Measurements from ENCODE around the gene ZFP62.
"Not testable (repeated sequence)": the region's sequence is repeated elsewhere in the genome, so short reads cannot be mapped to it uniquely, and the experiment has no call there.

The ZFP62 gene

DNA sequence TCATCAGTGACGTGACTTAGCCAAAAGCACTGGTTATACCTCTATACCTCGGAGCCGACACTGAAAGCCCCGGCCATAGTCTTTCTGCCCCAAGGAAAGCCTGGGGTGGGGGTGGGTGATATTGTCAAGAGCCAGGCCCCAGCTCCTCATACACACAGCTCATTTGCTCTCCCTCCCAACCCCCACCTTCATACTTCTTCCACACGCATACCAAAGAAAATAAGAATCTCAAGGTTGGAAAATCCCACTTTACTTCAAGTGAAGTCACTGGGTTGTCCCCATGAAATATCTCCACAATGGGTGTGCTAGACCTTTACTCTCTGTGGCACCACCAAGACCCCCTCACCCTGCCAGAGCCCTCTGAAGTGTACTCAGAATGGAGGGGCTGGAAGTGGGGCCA is 31.4 kb downstream of the ZFP62 start:
- no peak for DNase-seq

GRCh38 chr5:180828756-180829531 is 32.1 kb downstream of the ZFP62 start:
- not testable (repeated sequence) for DNase-seq

DNA sequence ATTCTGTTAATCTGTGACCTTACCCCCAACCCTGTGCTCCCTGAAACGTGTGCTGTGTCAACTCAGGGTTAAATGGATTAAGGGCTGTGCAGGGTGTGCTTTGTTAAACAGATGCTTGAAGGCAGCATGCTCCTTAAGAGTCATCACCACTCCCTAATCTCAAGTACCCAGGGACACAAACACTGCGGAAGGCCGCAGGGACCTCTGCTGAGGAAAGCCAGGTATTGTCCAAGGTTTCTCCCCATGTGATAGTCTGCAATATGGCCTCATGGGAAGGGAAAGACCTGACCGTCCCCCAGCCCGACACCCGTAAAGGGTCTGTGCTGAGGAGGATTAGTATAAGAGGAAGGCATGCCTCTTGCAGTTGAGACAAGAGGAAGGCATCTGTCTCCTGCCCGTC is 33.7 kb downstream of the ZFP62 start:
- not testable (repeated sequence) for DNase-seq

GRCh38 chr5:180825768-180826525 is 35.1 kb downstream of the ZFP62 start:
- DNase-seq: no peak

DNA sequence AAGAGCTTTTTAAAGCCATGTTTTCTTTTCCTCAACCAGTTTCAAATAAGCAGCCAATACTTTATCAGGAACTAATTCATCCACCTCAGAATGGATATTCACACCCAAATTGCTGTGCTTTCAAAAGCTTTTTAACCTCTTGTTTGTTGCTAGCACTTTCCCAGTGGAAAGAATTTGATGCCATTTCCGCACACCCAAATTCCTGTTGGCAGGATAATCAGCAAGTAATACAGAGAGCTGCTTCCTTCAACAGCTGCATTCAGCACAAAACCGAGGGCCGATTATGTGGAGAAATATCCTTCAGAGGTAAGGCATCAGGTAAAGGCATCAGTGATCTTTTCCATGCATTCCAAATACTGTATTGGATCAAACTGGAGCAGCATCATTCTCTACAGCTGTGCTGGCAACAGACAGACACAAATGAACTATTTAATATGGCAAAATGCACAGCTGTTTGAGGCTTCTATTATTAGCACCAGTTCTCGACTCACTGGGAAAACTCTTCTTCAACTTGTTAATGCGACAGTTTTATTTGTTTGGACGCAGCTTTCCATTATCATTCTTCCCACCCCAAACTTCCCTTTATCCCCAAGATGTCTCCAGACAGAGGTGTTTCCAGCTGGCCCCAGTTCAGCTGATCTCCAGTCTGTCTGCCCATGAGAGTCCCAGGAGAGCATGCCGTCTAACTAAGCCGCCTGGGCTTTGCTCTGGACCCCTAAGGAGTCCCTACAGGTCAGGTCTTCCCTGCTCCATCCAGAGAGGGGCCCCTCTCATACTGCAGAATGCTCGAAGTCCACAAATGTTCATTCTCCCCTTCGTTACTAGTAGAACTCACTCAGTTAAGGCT is 36.2 kb downstream of the ZFP62 start:
- DNase-seq: no peak

- no peak for DNase-seq
These were observed 37.0 kb downstream of the ZFP62 start for GRCh38 chr5:180823940-180824629.

DNA sequence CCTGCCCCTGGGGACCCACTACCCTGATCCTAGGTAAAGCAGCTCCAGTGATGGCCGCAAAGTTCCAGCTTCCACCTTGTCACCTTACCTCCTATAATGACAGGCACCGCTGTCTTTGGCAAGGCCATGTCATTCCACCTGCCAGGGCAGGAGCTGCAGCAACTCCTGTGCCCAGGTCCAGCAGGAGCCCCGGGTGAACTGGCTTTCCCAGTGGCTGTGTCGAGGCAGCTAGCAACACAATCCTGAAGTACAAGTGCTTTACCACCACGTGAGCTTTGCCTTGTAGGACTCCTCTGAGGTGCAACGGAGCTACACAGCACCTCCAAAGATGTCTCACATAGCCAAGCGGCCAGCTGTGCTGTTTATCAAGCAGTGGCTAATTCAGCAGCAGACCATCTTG is 37.7 kb downstream of the ZFP62 start:
- no peak for DNase-seq

DNA sequence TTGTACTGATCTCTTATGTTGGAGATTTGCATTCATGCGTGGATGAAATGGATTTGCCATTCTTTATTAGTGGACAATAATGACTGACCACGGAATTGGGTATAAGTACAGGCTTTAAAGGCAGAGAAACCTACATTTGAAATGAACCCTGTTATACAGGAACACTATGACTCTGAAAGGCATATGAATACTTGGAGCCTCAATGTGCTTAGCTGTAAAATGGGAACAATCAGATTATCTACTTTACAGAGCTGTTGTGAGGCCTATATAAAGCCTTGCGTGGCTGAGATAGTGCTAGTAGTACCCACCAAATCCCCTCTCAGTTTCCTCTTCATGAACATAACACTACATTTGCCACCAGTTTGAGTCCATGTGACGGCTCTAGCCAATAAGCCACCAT is 39.5 kb downstream of the ZFP62 start:
- no peak for DNase-seq

DNA sequence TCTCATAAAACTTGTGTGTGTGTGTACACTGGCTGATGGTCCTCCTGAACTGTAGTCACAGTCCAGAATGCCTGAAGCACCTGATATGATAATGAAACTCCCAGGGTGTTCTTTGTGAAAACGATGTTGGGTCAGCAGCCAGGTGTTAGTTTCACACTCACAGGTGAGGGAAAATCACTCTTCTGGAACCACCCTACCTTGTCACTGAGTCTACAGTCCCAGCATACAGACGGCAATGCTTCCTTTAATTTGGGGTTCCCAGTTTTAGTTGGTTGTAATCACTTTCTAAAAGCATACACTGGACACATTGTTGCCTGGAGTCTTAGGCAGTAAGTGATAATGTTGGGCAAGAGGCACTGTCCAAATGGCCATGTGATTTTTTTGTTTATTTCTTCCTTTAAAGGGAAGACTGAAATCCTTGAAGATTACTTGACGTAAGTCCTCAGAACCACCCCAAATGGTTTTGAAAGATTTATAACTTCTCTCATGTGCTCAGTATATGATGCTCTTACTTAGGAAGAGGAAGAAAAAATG is 40.2 kb downstream of the ZFP62 start:
- no peak for DNase-seq

GRCh38 chr5:180818677-180819341 is 42.3 kb downstream of the ZFP62 start:
- DNase-seq: no peak

DNA sequence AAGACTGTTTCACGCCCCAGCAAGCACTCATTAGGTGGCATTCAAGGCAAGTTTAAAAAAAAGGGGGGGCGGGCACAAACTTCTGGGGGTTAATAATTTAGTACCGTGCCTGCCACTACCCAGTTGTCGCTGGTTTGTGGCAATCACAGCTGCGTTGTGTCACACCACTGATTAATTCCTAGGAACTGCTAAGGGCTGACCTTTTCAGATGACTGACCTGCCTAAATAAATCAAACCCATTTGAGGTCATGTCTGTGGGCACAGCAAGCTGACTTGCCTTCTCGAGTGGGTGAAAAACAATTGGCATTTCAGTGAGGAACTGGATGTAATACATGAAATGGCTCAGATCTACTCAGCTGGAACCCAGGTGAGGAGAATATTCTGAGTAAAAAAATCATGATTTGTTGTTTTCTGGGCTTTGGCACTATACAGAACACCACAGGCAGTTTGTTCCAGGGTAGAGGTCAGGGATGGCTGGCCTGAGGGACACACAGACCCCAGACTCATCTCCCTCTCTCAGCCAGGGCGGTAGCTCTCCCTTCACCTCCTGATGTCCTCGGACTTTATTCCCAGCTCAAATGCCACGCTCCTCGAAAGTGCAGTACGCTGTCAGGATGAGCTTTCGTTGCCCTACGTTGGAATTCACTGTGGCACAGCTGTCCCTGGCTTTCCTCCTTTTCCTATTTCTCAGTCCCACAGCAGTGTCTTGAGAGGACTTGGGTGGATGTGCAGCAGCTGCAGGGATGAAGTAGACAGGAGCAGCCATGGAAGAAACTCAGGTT is 43.0 kb downstream of the ZFP62 start:
- no peak for DNase-seq

DNA sequence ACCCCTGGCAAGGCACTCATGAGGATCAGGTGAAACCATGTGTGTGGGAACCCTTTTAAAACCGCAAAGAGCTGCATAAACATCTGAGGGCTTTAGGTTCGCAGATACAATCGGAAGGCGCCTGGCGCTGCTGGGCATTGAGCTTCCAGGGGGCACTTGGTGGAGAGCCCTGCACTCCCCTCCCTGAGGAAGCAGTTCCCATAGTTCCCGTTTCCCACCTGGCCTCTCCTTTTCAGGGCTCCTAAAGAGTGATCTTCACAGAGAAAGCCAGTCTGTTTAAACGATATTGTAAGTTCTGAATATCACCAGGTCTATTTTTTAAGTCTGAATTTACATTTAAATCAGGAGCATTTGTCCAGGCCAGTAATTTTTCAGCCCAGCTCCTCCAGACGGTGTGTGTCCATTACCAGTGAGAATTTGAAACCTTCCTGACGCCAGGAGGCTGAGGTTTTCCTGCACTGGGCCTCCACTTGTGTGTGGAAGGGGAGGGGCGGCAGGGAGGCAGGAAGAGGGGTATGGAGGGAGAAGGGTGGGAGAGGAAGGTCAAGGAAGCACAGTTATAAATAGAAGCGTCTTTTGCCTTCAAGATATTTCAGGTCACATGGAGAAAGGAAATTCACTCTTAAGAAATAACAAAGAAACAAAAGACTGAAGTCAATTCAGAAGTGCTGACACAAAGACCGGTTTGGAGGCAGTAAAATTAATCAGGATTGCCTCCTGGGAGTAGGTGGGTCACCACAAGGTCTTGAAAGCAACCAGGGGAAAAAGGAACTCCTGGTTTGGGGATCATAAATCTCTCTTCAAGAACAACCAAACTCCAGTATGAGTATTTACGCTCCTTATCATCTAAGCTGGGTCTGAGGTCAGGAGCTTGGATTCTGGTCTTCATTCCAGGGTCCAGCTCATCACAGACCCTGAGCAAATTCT is 44.2 kb downstream of the ZFP62 start:
- DNase-seq: peak; percentile 69 to 78

GRCh38 chr5:180815293-180815917 is 45.7 kb downstream of the ZFP62 start:
- no peak for DNase-seq

DNA sequence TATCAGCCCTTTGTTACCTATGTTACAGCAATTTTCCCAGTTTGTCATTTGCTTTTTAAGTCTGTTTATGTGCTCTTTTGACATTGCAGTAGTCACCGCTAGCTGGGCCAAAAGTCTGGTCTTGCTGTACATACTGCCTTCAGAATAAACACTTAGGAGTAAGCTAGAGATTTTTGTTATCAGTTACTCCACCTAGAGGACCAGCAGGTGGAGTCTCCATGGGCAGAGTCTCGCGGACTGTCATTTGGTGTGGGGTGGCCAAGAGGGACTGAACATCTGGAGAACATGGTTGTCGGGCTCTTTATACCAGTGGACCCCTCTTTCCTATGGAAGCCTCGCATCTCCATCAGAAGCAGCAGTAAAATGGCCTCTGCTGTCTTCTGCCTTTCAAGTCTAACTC is 47.7 kb downstream of the ZFP62 start:
- no peak for DNase-seq

GRCh38 chr5:180811623-180812124 is 49.4 kb downstream of the ZFP62 start:
- DNase-seq: no peak

DNA sequence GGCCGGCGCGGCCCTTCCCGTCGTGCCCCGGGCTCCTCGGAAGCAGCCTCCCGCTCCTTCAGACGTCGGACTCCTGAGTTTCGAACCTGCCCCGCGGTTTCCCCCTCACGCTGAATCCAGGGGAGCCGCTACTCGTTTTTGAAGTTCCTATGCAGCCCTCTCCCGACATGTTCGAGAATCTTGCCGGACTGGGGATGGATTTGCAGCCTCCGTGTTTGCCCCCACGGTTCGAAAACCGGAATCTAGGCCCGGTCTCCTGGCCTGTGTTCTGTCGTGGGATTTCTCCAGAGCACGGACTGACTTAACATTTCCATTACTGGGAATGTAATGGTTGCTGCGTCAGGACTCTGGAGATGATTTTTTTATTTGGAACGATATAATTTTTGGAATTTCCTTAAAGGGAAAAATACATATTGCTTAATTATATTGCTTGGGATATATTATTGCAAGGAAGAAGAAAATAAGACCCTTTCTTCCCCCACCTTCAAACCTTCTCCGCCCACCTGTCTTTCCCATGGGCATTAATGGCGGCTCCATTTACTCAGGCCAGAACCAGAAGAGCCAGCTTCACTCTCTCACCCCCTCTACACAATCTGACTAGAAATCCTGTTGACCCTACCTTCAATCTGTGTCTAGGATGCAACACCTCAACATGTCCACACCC is 50.0 kb downstream of the ZFP62 start:
- DNase-seq: no peak

GRCh38 chr5:180810210-180810958 is 50.7 kb downstream of the ZFP62 start:
- peak; percentile 88 to 89 for DNase-seq

Measured in NCI-H187 (cell line).